Hepatocyte (in vitro differentiated cells): ENCODE data around the gene ITPR1. TPM values are rescaled to one million over a fixed set of nuclear protein-coding genes. Genes with fewer than 3 reads are reported as not detected.

Source experiments
- DNase-seq: peaks from one replicate; pipeline ENCODE4 v3.0.0-alpha.2; 2016; ENCODE audit warnings: low spot score
- H2AFZ ChIP-seq: fragments of 200-600 bp; sonication (generic); 2 replicates; pipeline ENCODE4 v1.6.0; 2016; ENCODE audit warnings: antibody characterized with exemption, mild to moderate bottlenecking
- H3K27ac ChIP-seq: fragments of 200-600 bp; sonication (generic); 2 replicates; pipeline ENCODE4 v1.5.1; 2016; ENCODE audit warnings: mild to moderate bottlenecking
- H3K27me3 ChIP-seq: fragments of 200-600 bp; sonication (generic); 2 replicates; pipeline ENCODE4 v1.6.1; 2016
- H3K36me3 ChIP-seq: fragments of 200-600 bp; sonication (generic); replicated peaks from 2 replicates; pipeline ENCODE4 v1.5.1; 2016; ENCODE audit warnings: low read depth; ENCODE audit not compliant: insufficient read depth
- H3K4me1 ChIP-seq: fragments of 200-600 bp; sonication (generic); 2 replicates; pipeline ENCODE4 v1.5.1; 2016; ENCODE audit warnings: mild to moderate bottlenecking, moderate library complexity; ENCODE audit not compliant: insufficient read depth
- H3K4me2 ChIP-seq: fragments of 200-600 bp; sonication (generic); 2 replicates; pipeline ENCODE4 v1.6.0; 2016
- H3K4me3 ChIP-seq: fragments of 200-600 bp; sonication (generic); 2 replicates; pipeline ENCODE4 v1.5.1; 2016; ENCODE audit warnings: mild to moderate bottlenecking
- H3K79me2 ChIP-seq: fragments of 200-600 bp; sonication (generic); 2 replicates; pipeline ENCODE4 v1.6.0; 2017; ENCODE audit warnings: mild to moderate bottlenecking
- H3K9me2 ChIP-seq: fragments of 200-600 bp; sonication (generic); replicated peaks from 2 replicates; pipeline ENCODE4 v1.6.0; 2017; ENCODE audit warnings: mild to moderate bottlenecking; ENCODE audit not compliant: insufficient read depth
- H3K9me3 ChIP-seq: fragments of 200-600 bp; sonication (generic); 2 replicates; pipeline ENCODE4 v1.5.1; 2016; ENCODE audit warnings: low read depth, mild to moderate bottlenecking
- H4K20me1 ChIP-seq: fragments of 200-600 bp; sonication (generic); 2 replicates; pipeline ENCODE4 v1.6.0; 2016; ENCODE audit warnings: mild to moderate bottlenecking; ENCODE audit not compliant: insufficient read depth, poor library complexity, severe bottlenecking
- CTCF ChIP-seq: fragments of 200-600 bp; sonication (generic); IDR thresholded peaks from 2 replicates; pipeline ENCODE4 v1.5.1; 2016; ENCODE audit warnings: antibody characterized with exemption, mild to moderate bottlenecking; ENCODE audit not compliant: poor library complexity
- EZH2 ChIP-seq: fragments of 200-600 bp; sonication (generic); IDR thresholded peaks from 2 replicates; pipeline ENCODE4 v1.6.1; 2016; ENCODE audit warnings: antibody characterized with exemption, mild to moderate bottlenecking, borderline replicate concordance
- EZH2phosphoT487 ChIP-seq: fragments of 200-600 bp; sonication (generic); IDR thresholded peaks from one replicate; pipeline ENCODE4 v1.6.1; 2018; ENCODE audit warnings: antibody characterized with exemption, mild to moderate bottlenecking, low read depth, moderate library complexity; ENCODE audit not compliant: unreplicated experiment, severe bottlenecking
- WGBS: methylation state at CpG from one replicate; pipeline ENCODE4 v1.1.6; 2016; ENCODE audit warnings: low lambda C conversion rate; ENCODE audit errors: missing lambda C conversion rate; 5-methylcytosine and 5-hydroxymethylcytosine counted together
- polyA plus RNA-seq: library from polyadenylated mRNA; unstranded; fragments of >200 nt; fragmentation: Nextera tagmentation; extraction: Ambion mirVana; gene quantifications from 2 replicates; pipeline ENCODE4 v1.2.1, GENCODE V29; 2016
- total RNA-seq: library from RNA; depleted of rRNA; stranded (reverse); fragments of >200 nt; gene quantifications from 2 replicates; pipeline ENCODE4 v1.2.3, GENCODE V29; 2014

The ITPR1 gene
- total and polyA plus RNA-seq, 2 experiments from 2014 or later, result 46.8 to 90.8 TPM

- no peaks in the 10 kb centered on the region for H3K27me3 ChIP-seq
- no peaks in the 10 kb centered on the region for H4K20me1 ChIP-seq
- H3K9me2 ChIP-seq, result no peaks in the 10 kb centered on the region
- H3K4me2 ChIP-seq, result no peak overlapping the region
- no peaks in the 10 kb centered on the region for H3K9me3 ChIP-seq
- no peak overlapping the region for H2AFZ ChIP-seq
- no peaks in the 10 kb centered on the region for H3K4me1 ChIP-seq
- TF ChIP-seq EZH2phosphoT487 (no peak), CTCF (no peak), EZH2 (no peak)
- H3K4me3 ChIP-seq, result no peak overlapping the region
- 92% methylated on average over 4 of the region's 4 CpGs for WGBS
- no peaks in the 10 kb centered on the region for H3K36me3 ChIP-seq
- DNase-seq, result no peak
- H3K79me2 ChIP-seq, result peaks cover 22% of the 10 kb centered on the region
- H3K27ac ChIP-seq, result no peak overlapping the region
Measured at GRCh38 chr3:4460334-4460733, 32.8 kb upstream of the ITPR1 start.

GRCh38 chr3:4461468-4462090, 31.6 kb upstream of the ITPR1 start:
- Histone ChIP-seq H3K4me3 (no peak overlapping the region), H3K9me3 (no peaks in the 10 kb centered on the region), H3K9me2 (no peaks in the 10 kb centered on the region), H3K4me2 (no peak overlapping the region), H2AFZ (no peak overlapping the region), H3K79me2 (peaks cover 25% of the 10 kb centered on the region), H3K36me3 (no peaks in the 10 kb centered on the region), H3K27me3 (no peaks in the 10 kb centered on the region), H4K20me1 (no peaks in the 10 kb centered on the region), H3K27ac (no peak overlapping the region), H3K4me1 (no peaks in the 10 kb centered on the region)
- WGBS, result 91% methylated on average over 2 of the region's 2 CpGs
- DNase-seq, result no peak
- TF ChIP-seq EZH2 (no peak), EZH2phosphoT487 (no peak), CTCF (no peak)

DNA sequence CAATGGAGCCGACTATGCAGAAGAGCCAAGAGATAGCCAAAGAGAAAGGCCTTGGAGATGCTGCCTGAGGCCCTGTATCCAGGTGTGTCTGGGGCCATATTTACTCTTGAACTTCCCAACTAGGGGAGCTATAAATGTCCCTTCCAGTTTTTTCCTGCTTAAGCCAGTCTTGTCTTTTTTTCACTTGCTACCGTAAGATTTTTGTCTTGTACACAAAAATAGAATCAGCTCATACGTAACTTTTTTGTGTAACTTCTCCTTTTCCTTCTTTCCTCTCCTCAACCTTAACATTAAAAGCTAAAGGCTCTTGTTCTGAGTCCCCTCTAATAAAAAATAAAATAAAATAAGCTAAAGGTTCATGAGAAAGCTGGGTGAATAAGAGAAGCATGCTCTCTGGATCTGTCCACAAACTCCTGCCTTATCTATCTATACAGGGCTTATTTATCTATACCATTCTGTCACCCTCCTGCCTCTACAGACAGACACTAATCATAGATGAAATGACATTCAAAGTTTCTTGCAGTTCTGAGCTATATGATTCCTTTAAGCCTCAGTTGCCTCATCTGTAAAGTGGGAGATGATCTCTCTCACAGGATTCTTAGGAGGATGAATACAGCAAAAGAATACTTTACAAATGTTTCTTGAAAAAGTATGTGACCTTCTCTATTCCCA, 30.6 kb upstream of the ITPR1 start:
- Histone ChIP-seq H3K36me3 (no peaks in the 10 kb centered on the region), H2AFZ (no peak overlapping the region), H3K9me3 (no peaks in the 10 kb centered on the region), H3K79me2 (peaks cover 20% of the 10 kb centered on the region), H3K4me3 (no peak overlapping the region), H3K4me2 (no peak overlapping the region), H4K20me1 (no peaks in the 10 kb centered on the region), H3K4me1 (no peaks in the 10 kb centered on the region), H3K27me3 (no peaks in the 10 kb centered on the region), H3K9me2 (no peaks in the 10 kb centered on the region), H3K27ac (no peak overlapping the region)
- TF ChIP-seq EZH2 (no peak), CTCF (no peak), EZH2phosphoT487 (no peak)
- no peak for DNase-seq
- WGBS, result 83% methylated on average over 3 of the region's 3 CpGs
